ENCODE results near the gene FSTL4.

FSTL4 gene

DNA sequence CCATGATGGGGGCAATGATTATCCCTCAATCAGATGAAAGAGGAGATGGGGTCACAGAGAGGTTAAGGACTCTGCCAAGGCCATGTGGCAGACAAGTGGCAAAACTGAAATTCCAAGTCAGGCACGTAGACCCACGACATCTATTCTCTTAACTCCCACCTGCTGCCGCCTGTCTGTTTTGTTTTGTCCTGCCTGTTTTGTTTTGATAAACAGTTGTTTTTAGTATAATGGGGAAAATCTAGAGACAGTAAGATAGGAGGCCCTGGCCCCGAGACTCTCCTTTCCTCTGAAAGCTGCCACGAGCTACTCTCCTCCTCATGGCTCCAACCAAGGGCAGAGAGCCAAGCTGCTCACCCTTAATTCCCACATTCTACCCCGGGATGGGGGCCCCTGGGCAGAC is 4.9 kb downstream of the FSTL4 start:
- TF ChIP-seq EZH2 (optimal IDR thresholded peaks at IDR 0.05; ENCODE audit: low read depth, low read length) (no peak), EZH2phosphoT487 (IDR thresholded peaks at IDR 0.05; ENCODE audit: low read length) (no peak)
- TF ChIP-seq, protein P1, sequence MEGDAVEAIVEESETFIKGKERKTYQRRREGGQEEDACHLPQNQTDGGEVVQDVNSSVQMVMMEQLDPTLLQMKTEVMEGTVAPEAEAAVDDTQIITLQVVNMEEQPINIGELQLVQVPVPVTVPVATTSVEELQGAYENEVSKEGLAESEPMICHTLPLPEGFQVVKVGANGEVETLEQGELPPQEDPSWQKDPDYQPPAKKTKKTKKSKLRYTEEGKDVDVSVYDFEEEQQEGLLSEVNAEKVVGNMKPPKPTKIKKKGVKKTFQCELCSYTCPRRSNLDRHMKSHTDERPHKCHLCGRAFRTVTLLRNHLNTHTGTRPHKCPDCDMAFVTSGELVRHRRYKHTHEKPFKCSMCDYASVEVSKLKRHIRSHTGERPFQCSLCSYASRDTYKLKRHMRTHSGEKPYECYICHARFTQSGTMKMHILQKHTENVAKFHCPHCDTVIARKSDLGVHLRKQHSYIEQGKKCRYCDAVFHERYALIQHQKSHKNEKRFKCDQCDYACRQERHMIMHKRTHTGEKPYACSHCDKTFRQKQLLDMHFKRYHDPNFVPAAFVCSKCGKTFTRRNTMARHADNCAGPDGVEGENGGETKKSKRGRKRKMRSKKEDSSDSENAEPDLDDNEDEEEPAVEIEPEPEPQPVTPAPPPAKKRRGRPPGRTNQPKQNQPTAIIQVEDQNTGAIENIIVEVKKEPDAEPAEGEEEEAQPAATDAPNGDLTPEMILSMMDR (IDR thresholded peaks at IDR 0.05; ENCODE audit: low read length), result no peak

DNA sequence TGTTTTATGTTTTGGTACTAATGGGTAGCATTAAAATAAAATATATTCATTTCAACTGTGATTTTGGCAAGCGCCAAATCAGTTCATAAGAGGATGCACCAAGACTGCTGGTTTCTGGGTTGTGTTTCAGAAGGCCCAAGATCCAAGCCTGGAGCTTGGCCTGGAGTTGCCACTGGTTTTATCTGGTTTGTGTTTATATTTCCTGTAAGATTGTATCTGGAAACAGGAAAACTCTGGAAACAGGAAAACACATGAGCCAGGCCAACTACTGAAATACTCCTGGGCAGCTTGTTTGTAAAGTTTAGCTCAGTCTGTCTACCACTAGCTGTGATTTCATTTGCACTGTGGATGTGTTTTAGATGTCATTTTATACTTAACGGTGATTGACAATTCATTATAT is 5.5 kb downstream of the FSTL4 start:
- Histone ChIP-seq H3K79me2 (ENCODE audit: low read length) (no peaks in the 10 kb centered on the region), H3K9ac (ENCODE audit: low read length) (no peak overlapping the region), H3K9me2 (replicated peaks; ENCODE audit: insufficient read depth, low read length) (no peaks in the 10 kb centered on the region), H2AFZ (ENCODE audit: low read length) (no peak overlapping the region), H3K4me1 (ENCODE audit: low read length) (peaks cover 5% of the 10 kb centered on the region; the same call in 1 of the 2 replicates), H3K4me3 (ENCODE audit: low read length) (no peak overlapping the region), H3F3A (ENCODE audit: insufficient read depth, low read length) (peaks cover 6% of the 10 kb centered on the region; the same call in 1 of the 2 replicates), H3K27ac (ENCODE audit: low read length) (no peak overlapping the region), H3K9me3 (replicated peaks; ENCODE audit: insufficient read depth, low read length) (no peaks in the 10 kb centered on the region), H3K27me3 (replicated peaks; ENCODE audit: insufficient read depth, low read length) (0 out of 2 replicates have a peak, but pooled peaks cover 4% of the 10 kb centered on the region), H3K4me2 (ENCODE audit: low read depth, low read length) (no peak overlapping the region), H3K36me3 (replicated peaks; ENCODE audit: insufficient read depth, low read length) (no peaks in the 10 kb centered on the region), H4K20me1 (ENCODE audit: insufficient read depth, low read length) (no peaks in the 10 kb centered on the region)
- TF ChIP-seq EZH2 (optimal IDR thresholded peaks at IDR 0.05; ENCODE audit: low read depth, low read length) (no peak), EZH2phosphoT487 (IDR thresholded peaks at IDR 0.05; ENCODE audit: low read length) (no peak)
- DNase-seq, result no peak

More for the DNA sequence above, 4.9 kb downstream of the FSTL4 start:
- no peaks in the 10 kb centered on the region for H3K79me2 ChIP-seq (ENCODE audit: low read length)
- no peak overlapping the region for H3K4me2 ChIP-seq (ENCODE audit: low read depth, low read length)
- H3K4me3 ChIP-seq (ENCODE audit: low read length), result no peak overlapping the region
- no peak overlapping the region for H2AFZ ChIP-seq (ENCODE audit: low read length)
- H3K9ac ChIP-seq (ENCODE audit: low read length), result no peak overlapping the region
- H3K9me3 ChIP-seq (replicated peaks; ENCODE audit: insufficient read depth, low read length), result no peaks in the 10 kb centered on the region
- no peaks in the 10 kb centered on the region for H3K36me3 ChIP-seq (replicated peaks; ENCODE audit: insufficient read depth, low read length)
- no peaks in the 10 kb centered on the region for H4K20me1 ChIP-seq (ENCODE audit: insufficient read depth, low read length)
- H3K27me3 ChIP-seq (replicated peaks; ENCODE audit: insufficient read depth, low read length), result 0 out of 2 replicates have a peak, but pooled peaks cover 4% of the 10 kb centered on the region
- DNase-seq, result no peak
- H3K4me1 ChIP-seq (ENCODE audit: low read length), result peaks cover 5% of the 10 kb centered on the region; the same call in 1 of the 2 replicates
- H3K9me2 ChIP-seq (replicated peaks; ENCODE audit: insufficient read depth, low read length), result no peaks in the 10 kb centered on the region
- H3F3A ChIP-seq (ENCODE audit: insufficient read depth, low read length), result peaks cover 6% of the 10 kb centered on the region; the same call in 1 of the 2 replicates
- no peak overlapping the region for H3K27ac ChIP-seq (ENCODE audit: low read length)

DNA sequence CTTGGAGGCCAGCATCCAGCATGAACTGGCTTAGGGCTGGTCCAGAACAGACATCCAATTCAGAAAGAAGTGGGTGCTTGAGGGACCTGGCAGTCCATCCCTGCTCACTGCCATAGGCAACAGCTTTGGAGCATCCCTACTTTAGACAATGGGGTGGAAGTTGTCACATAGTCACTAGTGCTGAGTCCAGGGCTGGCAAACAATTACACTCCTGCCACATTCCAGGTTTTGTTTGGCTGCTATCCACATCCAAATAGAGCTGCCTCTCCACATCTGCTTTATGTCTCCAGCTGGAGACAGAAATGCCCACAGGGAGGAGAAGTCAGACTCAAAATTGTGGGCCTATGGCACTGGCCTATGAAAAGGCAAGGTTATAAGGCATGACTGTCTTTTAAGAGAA is 7.0 kb downstream of the FSTL4 start:
- no peaks in the 10 kb centered on the region for H3K79me2 ChIP-seq (ENCODE audit: low read length)
- H3K36me3 ChIP-seq (replicated peaks; ENCODE audit: insufficient read depth, low read length), result no peaks in the 10 kb centered on the region
- no peak overlapping the region for H2AFZ ChIP-seq (ENCODE audit: low read length)
- no peak for DNase-seq
- no peak overlapping the region for H3K27ac ChIP-seq (ENCODE audit: low read length)
- TF ChIP-seq EZH2 (optimal IDR thresholded peaks at IDR 0.05; ENCODE audit: low read depth, low read length), result no peak
- no peaks in the 10 kb centered on the region; the same call in 1 of the 2 replicates for H3K4me1 ChIP-seq (ENCODE audit: low read length)
- H3K27me3 ChIP-seq (replicated peaks; ENCODE audit: insufficient read depth, low read length), result no peaks in the 10 kb centered on the region
- no peak overlapping the region for H3K4me2 ChIP-seq (ENCODE audit: low read depth, low read length)
- no peaks in the 10 kb centered on the region for H3K9me3 ChIP-seq (replicated peaks; ENCODE audit: insufficient read depth, low read length)
- no peak overlapping the region for H3K9ac ChIP-seq (ENCODE audit: low read length)
- H3K4me3 ChIP-seq (ENCODE audit: low read length), result no peak overlapping the region
- no peaks in the 10 kb centered on the region for H3K9me2 ChIP-seq (replicated peaks; ENCODE audit: insufficient read depth, low read length)
- H4K20me1 ChIP-seq (ENCODE audit: insufficient read depth, low read length), result no peaks in the 10 kb centered on the region
- no peaks in the 10 kb centered on the region for H3F3A ChIP-seq (ENCODE audit: insufficient read depth, low read length)

DNA sequence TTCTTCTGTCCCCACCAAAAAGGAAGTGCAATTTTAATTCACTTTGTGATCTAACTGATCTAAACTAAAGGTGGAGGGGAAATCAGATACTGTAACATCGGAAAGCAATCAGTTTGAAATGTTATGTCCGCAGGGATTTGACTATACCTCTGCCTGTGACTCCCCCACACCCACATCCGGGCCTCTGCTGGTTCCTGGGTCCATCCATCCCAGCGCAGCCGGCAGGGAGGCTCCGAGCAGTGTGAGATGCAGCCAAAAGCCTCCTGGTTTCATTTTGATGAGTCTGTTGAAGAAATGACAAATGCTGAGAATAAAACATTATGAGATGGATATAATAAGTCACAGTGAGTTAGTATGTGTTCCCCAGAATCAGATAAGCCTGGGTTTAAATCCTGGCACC is 8.6 kb downstream of the FSTL4 start:
- Histone ChIP-seq H3K27ac (ENCODE audit: low read length) (no peak overlapping the region), H3K4me3 (ENCODE audit: low read length) (no peak overlapping the region), H3K27me3 (replicated peaks; ENCODE audit: insufficient read depth, low read length) (no peaks in the 10 kb centered on the region), H3K79me2 (ENCODE audit: low read length) (no peaks in the 10 kb centered on the region), H3K4me2 (ENCODE audit: low read depth, low read length) (no peak overlapping the region), H4K20me1 (ENCODE audit: insufficient read depth, low read length) (no peaks in the 10 kb centered on the region), H3K9me3 (replicated peaks; ENCODE audit: insufficient read depth, low read length) (no peaks in the 10 kb centered on the region), H2AFZ (ENCODE audit: low read length) (no peak overlapping the region), H3F3A (ENCODE audit: insufficient read depth, low read length) (no peaks in the 10 kb centered on the region), H3K9ac (ENCODE audit: low read length) (no peak overlapping the region), H3K9me2 (replicated peaks; ENCODE audit: insufficient read depth, low read length) (no peaks in the 10 kb centered on the region), H3K36me3 (replicated peaks; ENCODE audit: insufficient read depth, low read length) (no peaks in the 10 kb centered on the region), H3K4me1 (ENCODE audit: low read length) (no peaks in the 10 kb centered on the region; the same call in 1 of the 2 replicates)
- no peak for DNase-seq
- TF ChIP-seq, protein P1 (IDR thresholded peaks at IDR 0.05; ENCODE audit: low read length), result no peak
- no peak for TF ChIP-seq EZH2 (optimal IDR thresholded peaks at IDR 0.05; ENCODE audit: low read depth, low read length)
- no peak for TF ChIP-seq EZH2phosphoT487 (IDR thresholded peaks at IDR 0.05; ENCODE audit: low read length)
